ENCODE results near the gene MAPK1.
"Not testable (repeated sequence)": the region's sequence is repeated elsewhere in the genome, so short reads cannot be mapped to it uniquely, and the experiment has no call there.

MAPK1 gene

DNA sequence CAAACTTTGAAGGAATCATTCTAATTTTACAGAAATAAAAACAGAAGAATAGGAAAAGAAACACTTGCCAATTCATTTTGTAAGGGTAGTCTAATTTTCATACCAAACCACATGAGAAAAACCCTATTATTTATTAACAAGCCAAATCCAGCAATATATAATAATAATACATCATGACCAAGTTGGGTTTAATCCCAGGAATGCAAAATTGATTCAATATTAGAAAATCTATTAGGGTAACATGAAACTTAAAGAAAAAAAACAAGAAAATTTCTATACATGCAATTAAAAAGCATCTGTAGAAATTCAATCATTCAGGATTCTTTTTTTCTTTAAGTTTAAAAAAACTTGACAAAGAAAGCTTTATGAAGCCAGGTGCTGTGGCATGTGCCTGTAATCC, 16.8 kb downstream of the MAPK1 start:
- peak overlapping the region; percentile 62 for H3K27ac ChIP-seq
- DNase-seq (ENCODE audit: low read depth, low spot score), result no peak

DNA sequence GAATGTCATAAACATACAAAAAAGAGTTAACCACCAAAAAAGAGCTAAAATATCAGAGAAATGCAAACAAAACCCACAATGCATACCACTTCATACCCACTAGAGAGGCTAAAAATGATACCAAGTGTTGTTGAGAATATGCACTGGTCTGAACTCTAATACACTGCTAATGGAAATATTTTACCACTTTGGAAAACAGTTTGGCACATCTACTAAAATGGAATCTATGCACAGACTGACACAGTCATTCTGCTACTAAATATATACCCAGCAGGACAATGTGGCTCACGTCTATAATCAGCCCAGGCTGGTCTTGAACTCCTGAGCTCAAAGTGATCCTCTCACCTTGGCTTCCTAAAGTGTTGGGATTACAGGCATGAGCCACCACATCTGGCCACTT, 18.0 kb downstream of the MAPK1 start:
- peak overlapping the region; percentile 62 for H3K27ac ChIP-seq
- DNase-seq (ENCODE audit: low read depth, low spot score), result no peak

DNA sequence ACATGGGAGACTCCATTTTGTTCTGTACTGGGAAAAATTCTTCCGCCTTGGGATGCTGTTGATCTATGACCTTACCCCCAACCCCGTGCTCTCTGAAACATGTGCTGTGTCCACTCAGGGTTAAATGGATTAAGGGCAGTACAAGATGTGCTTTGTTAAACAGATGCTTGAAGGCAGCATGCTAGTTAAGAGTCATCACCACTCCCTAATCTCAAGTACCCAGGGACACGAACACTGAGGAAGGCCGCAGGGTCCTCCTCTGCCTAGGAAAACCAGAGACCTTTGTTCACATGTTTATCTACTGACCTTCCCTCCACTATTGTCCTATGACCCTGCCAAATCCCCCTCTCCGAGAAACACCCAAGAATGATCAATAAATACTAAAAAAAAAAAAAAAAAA, 19.4 kb downstream of the MAPK1 start:
- not testable (repeated sequence) for DNase-seq (ENCODE audit: low read depth, low spot score); H3K27ac ChIP-seq

DNA sequence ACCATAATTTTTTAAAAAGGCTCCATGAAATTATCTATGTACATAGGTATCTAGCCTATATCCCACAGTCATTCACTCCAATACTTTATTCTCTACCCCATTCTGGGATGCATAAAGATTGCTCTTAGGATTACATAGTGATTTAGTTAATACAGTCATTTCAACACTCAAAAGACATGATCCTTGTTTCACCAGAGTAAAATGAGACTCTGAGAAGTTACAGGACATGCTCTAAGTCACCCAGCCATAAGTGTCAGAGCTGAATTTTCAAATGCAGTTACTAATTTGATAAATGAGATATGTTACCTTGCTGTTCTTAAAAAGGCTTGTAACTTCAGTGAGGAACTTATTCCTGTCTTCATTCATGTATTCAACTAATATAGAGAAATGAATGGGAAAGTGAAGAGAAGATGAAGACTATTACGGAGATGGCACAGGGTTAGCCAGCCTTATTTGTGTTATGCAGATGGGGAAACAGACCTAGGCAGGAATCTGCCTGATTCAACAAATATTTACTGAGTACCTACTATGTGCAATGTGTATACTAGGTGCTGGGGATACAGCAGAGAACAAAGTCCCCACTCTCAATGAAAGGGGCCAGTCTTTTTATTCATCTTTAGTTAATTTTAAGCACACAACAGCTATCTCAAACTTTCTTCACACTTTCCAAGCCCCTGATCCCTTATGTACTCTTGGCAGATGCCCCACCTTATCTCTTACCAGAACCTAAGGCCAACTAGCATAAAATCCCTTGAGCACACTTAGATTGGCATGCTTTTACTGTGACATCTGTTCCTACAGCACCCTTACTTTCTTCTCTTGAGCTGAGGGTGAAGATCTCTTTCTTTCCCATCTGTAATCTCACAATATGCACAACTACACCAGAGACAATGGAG, 21.6 kb downstream of the MAPK1 start:
- no peak overlapping the region for H3K27ac ChIP-seq
- no peak for DNase-seq (ENCODE audit: low read depth, low spot score)

DNA sequence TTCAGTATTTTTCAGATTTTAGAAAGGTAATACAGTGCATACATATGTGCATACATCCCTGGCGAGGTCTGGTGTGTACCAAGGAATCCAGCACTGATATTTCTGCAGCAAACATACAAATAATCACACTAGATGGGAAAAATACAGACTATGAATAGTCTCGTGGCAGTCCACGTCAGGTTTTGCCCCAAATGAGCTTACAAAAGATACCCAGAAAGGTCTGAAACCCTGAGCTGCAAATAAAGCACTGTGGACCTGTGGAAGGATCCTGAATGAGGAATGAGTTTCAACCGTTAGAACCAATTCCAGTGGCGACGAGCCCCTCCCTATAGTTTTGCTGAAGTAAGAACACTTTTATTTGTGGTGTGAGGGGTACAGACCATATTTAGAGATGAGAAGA, 24.5 kb downstream of the MAPK1 start:
- no peak for DNase-seq (ENCODE audit: low read depth, low spot score)
- H3K27ac ChIP-seq, result no peak overlapping the region

DNA sequence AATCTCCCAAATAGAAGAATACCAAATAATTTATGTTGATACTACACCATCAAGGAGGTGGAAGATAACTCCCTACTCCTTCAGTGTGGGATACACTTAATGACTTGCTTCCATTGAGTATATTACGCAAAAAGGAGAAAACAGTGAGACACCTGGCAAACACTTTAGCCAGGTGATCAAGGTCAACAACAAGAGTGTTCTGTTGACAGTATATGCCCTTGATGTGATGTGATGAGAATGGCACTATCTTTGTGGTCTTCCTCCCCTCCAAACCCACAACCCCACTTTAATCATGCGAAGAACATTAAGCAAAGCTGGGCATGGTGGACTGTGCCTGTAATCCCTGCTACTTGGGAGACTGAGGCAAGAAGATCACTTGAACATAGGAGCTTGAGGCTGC, 26.0 kb downstream of the MAPK1 start:
- no peak for DNase-seq (ENCODE audit: low read depth, low spot score)
- H3K27ac ChIP-seq, result no peak overlapping the region

DNA sequence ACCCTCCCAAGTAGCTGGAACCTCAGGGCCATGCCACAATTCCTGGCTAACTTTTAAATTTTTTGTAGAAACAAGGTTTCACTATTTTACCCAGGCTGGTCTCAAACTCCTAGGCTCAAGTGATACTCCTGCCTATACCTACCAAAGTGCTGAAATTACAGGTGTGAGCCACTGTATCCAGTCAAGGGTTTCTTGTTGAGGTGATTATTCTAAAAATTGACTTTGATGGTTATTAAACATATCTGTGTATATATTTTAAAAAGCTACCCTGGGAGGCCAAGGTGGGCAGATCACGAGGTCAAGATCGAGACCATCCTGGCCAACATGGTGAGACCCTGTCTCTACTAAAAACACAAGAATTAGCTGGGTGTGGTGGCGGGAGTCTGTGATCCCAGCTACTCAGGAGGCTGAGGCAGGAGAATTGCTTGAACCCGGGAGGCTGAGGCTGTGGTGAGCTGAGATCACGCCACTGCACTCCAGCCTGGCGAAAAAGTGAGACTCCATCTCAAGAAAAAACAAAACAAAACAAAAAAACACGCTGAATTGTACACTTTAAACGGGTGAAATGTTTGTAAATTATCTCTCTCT, 27.1 kb downstream of the MAPK1 start:
- no peak for DNase-seq (ENCODE audit: low read depth, low spot score)
- H3K27ac ChIP-seq, result no peak overlapping the region

DNA sequence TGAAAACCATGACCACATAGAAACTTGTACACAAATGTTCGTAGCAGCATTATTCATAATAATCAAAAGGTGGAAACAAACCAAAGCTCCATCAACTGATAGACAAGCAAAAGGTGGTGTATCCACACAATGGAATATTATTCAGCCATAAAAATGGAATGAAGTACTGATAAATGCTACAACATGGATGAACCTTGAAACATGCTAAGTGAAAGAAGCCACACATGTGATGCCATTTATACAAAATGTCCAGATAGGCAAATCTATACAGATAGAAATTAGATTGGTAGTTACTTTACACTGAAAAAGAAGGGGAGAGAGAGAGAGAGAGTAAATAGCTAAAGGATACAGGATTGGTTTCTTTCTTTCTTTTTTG, 27.7 kb downstream of the MAPK1 start:
- DNase-seq (ENCODE audit: low read depth, low spot score), result no peak
- no peak overlapping the region for H3K27ac ChIP-seq

DNA sequence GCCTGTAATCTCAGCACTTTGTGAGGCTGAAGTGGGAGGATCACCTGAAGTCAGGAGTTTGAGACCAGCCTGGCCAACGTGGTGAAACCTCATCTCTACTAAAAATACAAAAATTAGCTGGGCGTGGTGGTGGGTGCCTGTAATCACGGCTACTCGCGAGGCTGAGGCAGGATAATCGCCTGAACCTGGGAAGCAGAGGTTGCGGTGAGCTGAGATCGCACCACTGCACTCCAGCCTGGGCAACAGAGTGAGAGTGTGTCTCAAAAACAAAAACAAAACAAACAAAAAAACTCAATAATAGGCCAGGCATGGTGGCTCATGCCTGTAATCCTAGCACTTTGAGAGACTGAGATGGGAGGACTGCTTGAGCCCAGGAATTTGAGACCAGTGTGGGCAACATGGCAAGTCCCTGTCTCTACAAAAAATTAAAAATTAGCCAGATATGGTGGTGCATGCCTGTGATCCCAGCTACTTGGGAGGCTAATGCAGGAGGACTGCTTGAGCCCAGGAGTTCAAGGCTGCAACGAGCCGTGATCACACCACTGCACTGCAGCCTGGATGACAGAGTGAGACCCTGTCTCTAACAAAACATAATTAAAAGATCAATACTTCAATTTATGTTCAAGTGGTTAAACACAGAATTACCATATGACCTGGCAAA, 28.2 kb downstream of the MAPK1 start:
- DNase-seq (ENCODE audit: low read depth, low spot score); H3K27ac ChIP-seq: not testable (repeated sequence)

DNA sequence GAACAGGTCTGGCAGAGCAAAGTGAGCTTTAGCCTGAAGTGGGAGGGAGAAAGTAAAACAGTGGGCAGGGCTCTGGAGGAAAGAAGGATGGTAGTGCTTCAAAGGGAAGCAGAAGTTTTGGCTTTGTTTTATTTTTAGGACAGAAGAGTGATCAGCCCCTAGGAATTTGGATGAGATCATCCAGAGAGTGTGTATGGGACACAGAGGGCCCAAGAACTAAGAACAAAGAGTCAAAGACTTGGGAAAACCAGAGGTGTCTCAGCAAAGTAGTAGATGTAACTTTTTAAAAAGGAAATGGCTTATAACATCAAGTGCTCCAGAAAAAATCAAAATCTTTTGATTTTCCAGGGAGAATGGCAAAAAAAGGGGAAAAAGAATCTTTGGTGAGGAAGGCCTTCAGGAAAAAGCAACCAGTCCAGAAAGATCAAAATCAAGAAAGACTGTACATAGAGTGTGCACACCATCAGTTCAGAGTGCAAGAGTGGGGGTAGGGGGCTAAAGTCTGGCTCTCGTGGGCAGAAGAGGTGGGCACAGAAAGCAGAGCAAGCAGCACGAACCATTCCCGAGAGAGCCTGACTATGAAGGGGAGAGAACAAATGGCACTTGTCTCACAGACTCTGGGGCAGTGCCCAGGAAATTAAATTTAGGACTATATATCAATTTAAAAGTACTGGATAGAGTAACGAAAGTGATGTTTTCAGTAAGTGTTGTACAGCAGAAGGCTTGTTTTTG, 30.0 kb downstream of the MAPK1 start:
- H3K27ac ChIP-seq, result peak overlapping the region; percentile 67
- peak; percentile 26 for DNase-seq (ENCODE audit: low read depth, low spot score)

DNA sequence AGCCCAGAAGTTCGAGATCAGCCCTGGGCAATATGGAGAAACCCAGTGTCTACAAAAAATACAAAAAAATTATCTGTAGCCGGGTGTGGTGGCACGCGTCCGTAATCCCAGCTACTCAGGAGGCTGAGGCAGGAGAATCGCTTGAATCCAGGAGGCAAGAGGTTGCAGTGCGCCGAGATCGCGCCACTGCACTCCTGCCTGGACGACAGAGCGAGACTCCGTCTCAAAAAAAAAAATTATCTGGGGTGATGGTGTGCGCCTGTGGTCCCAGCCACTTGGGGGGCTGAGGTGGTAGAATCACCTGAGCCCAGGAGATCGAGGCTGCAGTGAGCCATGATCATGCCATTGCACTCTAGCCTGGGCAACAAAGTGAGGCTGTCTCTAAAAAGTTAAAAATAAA, 31.0 kb downstream of the MAPK1 start:
- not testable (repeated sequence) for DNase-seq (ENCODE audit: low read depth, low spot score)

DNA sequence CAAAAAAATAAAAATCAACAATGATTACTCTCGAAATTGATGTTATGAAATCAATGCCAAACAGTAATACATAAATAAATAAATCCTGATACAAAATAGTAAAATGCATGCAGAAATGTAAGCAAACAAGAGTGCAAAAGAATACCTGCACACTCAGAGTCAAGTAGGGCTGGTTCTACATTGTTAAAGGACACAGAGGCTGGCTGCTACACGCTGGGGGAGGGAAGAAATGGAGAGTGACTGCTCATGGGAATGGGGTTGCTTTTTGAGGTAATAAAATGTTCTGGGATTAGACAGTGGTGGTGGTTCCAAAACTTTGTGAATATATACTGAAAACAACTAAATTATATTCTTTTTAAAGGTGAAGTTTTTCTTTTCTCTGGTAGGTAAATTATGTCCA, 32.1 kb downstream of the MAPK1 start:
- DNase-seq (ENCODE audit: low read depth, low spot score), result no peak
- no peak overlapping the region for H3K27ac ChIP-seq

More for the DNA sequence above, 31.0 kb downstream of the MAPK1 start:
- peak overlapping the region; percentile 67 for H3K27ac ChIP-seq

DNA sequence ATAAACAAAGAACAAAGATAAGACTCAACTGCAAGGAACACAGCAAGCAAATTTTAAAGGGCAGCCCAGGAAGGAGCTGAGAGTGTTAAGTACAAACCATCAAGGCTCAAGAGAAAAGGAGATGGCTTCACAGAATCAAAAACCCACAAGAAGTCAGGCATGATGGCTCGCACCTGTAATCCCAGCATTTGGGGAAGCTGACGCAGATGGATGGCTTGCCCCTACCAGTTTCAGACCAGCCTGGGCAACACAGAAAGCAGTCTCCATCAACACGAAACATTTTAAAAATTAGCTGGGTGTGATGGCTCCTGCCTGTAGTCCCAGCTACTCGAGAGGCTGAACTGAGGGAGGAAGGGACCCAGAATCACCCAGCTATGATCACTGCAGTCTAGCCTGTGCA, 32.6 kb downstream of the MAPK1 start:
- DNase-seq (ENCODE audit: low read depth, low spot score), result no peak
- H3K27ac ChIP-seq, result no peak overlapping the region

DNA sequence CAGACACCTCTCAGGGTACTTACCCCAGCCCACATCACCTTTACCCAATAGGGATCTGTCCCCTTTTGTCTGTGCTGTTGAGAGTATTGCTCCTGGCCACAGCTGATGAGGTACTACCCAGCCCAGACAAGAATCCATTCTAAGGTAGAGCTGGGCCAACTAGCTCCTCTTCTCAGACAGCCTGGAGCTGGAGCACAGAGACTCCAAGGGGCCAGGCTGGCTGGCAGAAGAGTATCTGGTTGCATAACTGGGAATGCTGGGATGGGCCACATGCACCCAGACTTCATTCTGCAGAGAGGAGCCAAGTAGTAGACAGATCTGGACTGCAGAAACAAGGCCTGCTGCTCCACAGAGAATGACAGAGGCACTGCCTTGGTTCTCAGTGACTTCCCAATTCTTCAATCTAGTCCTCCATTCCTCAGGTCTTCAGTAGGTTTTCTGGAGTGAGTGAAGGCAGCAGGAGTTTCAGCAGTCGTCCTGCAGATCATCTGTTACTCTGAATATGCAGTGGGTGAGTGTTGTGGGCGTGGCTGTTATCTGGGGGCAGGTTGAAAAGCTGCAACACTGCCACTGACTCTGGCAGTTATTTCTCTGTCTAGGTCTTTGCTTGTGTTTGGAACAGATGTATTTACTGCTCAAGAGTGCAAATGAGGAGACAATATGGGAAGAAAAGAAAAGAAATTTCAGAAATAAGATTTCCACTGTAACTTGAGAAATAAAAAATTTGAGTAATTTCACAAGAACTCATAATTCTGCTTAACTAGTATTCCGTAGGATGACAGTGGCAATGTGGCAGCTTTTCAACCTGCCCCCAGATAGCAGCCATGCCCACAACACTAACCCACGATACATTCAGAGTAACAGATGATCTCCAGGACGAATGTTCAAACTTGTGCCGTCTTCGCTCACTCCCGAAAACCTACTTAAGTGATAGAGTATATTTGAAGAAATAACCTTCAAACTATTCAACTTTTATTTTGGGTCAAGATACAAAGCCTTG, 34.9 kb downstream of the MAPK1 start:
- no peak overlapping the region for H3K27ac ChIP-seq

DNA sequence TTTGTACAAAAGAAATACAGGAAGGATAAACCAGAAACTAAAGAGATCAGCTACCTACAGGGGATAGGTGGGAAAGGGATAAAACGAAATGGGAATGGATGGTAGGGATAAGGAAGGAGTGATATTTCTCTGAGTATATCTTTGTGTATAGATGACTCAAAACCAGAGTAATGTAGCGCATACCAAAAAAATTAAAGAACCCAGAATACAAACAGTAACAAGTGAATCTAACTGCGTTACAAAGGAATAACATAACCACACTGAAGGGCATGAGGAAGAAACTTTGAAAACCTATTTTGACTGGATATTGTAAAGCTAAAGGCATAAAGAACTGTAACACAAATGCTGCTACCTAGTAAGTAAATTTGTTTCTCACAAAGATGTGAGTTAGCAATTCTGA, 37.9 kb downstream of the MAPK1 start:
- H3K27ac ChIP-seq, result no peak overlapping the region
- DNase-seq (ENCODE audit: low read depth, low spot score), result no peak

More for the DNA sequence above, 34.9 kb downstream of the MAPK1 start:
- no peak for DNase-seq (ENCODE audit: low read depth, low spot score)

DNA sequence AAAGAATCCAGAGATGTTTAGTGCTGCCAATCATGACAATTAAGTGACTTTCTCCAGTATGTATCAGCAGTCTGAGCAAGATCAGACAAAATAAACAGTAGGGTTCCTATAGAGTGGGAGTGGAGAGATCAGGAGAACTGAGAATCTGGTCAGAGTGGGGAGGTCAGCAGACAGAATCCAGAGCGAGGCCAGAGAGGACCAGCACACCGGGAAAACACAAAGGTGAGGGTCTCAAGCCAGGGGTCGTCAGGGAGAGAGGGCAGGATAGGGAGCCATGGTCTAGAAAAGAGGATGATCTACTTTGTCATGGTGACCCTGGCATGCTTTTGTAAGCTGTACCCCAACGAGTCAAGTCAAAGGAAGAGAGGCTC, 39.2 kb downstream of the MAPK1 start:
- no peak for DNase-seq (ENCODE audit: low read depth, low spot score)
- H3K27ac ChIP-seq, result no peak overlapping the region

DNA sequence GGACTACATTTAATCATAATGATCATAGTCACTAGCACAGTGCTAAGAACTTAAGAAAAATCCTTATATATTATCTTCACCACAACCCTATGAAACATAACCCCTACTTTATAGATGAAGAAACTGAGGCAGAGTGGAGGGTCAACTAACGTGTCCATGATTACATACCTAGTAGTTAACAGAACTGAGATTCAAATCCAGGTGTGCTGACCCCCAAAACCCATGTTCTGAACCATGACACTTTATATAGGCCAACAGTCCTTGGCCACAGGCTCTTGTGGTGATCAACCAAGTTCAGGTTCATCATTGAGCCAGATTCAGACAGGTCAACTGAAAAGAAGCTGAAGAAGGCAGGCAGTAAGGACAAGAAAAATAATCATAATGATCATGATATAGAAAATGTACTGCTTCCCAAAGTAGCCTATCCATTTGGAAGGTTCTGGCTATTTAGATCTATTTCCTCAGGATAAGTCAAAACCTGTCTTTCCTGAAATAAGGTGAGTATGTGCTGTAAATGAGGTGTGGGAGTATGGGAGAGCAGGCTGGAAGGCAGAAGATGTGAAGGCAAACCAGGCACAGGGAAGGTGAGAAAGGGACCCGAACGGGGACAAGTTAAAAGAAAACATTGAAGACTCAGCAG, 39.7 kb downstream of the MAPK1 start:
- H3K27ac ChIP-seq, result no peak overlapping the region

DNA sequence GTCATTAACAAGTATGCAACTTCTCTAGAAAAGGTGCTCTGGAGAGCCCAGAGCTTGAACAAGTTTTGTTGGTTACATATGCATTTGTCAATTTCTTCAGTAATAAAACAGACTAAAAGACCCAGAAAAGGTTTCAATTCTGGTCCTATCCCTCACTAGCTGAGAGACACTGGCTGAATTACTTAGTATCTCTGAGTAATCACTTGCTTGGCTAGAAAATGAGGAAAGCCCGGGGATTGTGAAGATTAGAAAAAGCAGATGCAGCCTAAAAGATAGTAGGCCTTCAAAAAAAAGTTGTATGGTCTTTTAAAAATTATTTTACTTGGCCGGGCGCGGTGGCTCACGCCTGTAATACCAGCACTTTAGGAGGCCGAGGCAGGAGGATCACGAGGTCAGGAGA, 41.2 kb downstream of the MAPK1 start:
- no peak overlapping the region for H3K27ac ChIP-seq
- DNase-seq (ENCODE audit: low read depth, low spot score), result no peak

More for the DNA sequence above, 39.7 kb downstream of the MAPK1 start:
- no peak for DNase-seq (ENCODE audit: low read depth, low spot score)

DNA sequence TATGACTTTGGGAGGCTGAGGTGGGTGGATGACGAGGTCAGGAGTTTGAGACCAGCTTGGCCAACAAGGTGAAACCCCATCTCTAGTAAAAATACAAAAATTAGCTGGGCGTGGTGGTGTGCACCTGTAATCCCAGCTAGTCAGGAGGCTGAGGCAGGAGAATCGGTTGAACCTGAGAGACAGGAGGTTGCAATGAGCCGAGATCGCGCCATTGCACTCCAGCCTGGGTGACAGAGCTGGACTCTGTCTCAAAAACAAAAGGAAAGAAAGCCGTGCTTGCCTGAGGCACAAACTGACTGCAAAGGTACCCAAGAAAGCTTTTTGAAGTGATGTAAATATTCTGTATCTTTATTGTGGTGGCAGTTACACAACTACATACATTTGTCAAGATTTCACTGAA, 42.5 kb downstream of the MAPK1 start:
- H3K27ac ChIP-seq; DNase-seq (ENCODE audit: low read depth, low spot score): not testable (repeated sequence)
